ENCODE measurements around the gene NHLRC4. TPM values are rescaled to one million over a fixed set of nuclear protein-coding genes. Genes with fewer than 3 reads are reported as not detected.

The NHLRC4 gene
- total and polyA plus RNA-seq, 2 of the 13 experiments (the other 11 are each of a cell fraction or from before 2014, with no cell fraction given), result 0.40 to 0.59 TPM

DNA sequence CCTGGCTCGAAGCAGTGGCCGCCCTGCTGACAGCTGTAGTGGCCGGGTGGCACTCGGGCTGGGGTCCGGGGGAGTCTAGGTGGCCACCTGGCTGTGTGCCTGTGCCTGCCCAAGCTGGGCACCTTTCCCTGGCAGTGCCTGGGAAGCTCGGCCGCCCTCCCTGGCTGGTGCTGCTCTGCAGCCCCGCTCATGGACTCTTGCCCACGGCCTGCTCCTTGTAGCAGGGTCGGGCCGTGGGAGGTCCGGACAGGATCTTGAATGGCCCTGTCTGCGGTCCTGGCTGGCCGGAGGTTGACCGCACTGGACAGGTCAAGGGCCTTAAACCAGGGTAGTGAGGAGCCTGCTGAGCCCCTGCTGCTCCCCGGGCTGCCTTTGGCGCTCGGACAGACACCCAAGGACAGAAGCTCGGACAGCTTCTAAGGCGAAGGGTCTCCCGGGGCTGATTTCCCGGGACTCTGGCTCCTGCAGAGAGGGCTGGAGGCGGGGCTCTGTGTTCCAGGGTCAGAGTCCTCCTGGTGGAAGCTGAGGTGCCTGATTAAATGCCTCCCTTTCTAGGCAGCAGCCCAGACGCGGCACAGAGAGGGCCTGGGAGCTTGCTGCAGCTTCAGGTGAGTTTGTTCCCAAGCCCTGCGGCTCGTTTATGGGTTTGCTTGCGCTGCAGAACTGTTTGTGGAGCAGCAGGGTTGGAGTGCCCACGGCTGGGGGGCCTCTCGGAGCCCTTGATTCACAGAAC lies 33.2 kb upstream of the NHLRC4 start (continued):
- TF ChIP-seq ATF4 (CRISPR knock-in tag; IDR thresholded peaks at IDR 0.05) (no peak), RFXAP (CRISPR knock-in tag; IDR thresholded peaks at IDR 0.05; ENCODE audit: borderline replicate concordance) (no peak), TBX2 (CRISPR knock-in tag; IDR thresholded peaks at IDR 0.05; ENCODE audit: borderline replicate concordance) (no peak; the same call in 1 of the 2 replicates), ZNF737 (CRISPR knock-in tag; IDR thresholded peaks at IDR 0.05; ENCODE audit: borderline replicate concordance) (no peak), ZEB1 (IDR thresholded peaks at IDR 0.05; ENCODE audit: insufficient replicate concordance, low read depth) (no peak), ZNF660 (CRISPR knock-in tag; IDR thresholded peaks at IDR 0.05; ENCODE audit: borderline replicate concordance, low read depth) (no peak), SMAD1 (CRISPR knock-in tag; IDR thresholded peaks at IDR 0.05; ENCODE audit: borderline replicate concordance, low read depth) (no peak), ZSCAN20 (CRISPR knock-in tag; IDR thresholded peaks at IDR 0.05; ENCODE audit: borderline replicate concordance) (no peak), ZNF800 (CRISPR knock-in tag; IDR thresholded peaks at IDR 0.05) (peak; percentile 40; the same call in 1 of the 2 replicates), ZNF546 (CRISPR knock-in tag; conservative IDR thresholded peaks at IDR 0.05) (no peak), RXRB (CRISPR knock-in tag; IDR thresholded peaks at IDR 0.05; ENCODE audit: borderline replicate concordance) (peak; percentile 53; the same call in 1 of the 2 replicates), ZSCAN31 (CRISPR knock-in tag; IDR thresholded peaks at IDR 0.05; ENCODE audit: low read depth) (no peak; the same call in 1 of the 2 replicates), TERF1 (CRISPR knock-in tag; IDR thresholded peaks at IDR 0.05) (no peak), MTA3 (CRISPR knock-in tag; IDR thresholded peaks at IDR 0.05) (no peak), TGIF2 (CRISPR knock-in tag; IDR thresholded peaks at IDR 0.05) (no peak), ZNF430 (CRISPR knock-in tag; IDR thresholded peaks at IDR 0.05) (no peak; the same call in 1 of the 2 replicates), NFRKB (IDR thresholded peaks at IDR 0.05) (no peak), REST (IDR thresholded peaks at IDR 0.05; ENCODE audit: borderline replicate concordance in 1 of 2, low read depth in 1 of 2, low read length in 2 of 2) (no peak)
- TF ChIP-seq, protein P1, sequence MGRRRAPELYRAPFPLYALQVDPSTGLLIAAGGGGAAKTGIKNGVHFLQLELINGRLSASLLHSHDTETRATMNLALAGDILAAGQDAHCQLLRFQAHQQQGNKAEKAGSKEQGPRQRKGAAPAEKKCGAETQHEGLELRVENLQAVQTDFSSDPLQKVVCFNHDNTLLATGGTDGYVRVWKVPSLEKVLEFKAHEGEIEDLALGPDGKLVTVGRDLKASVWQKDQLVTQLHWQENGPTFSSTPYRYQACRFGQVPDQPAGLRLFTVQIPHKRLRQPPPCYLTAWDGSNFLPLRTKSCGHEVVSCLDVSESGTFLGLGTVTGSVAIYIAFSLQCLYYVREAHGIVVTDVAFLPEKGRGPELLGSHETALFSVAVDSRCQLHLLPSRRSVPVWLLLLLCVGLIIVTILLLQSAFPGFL (CRISPR knock-in tag; IDR thresholded peaks at IDR 0.05), result 0 out of 2 replicates have a peak, but pooled peaks have one; percentile 44
